Measurements from ENCODE around the gene TTLL1.

- TF ChIP-seq GATA2 (IDR thresholded peaks at IDR 0.05; ENCODE audit: low read depth, low read length) (no peak), GATA3 (IDR thresholded peaks at IDR 0.05; ENCODE audit: low read depth, low read length) (no peak)
Observed at GRCh38 chr22:43099095-43099494, 9.9 kb upstream of the TTLL1 start.
